NCI-H226 (cell line): ENCODE data around the gene EPHX1.
"Not testable (repeated sequence)": the region's sequence is repeated elsewhere in the genome, so short reads cannot be mapped to it uniquely, and the experiment has no call there.

Source experiments
- DNase-seq: peaks from one replicate; pipeline ENCODE4 v3.0.0-alpha.2; 2015

The EPHX1 gene

GRCh38 chr1:225817611-225818061, 7.7 kb downstream of the EPHX1 start:
- peak; percentile 59 for DNase-seq

- DNase-seq, result no peak
Observed at GRCh38 chr1:225818229-225818628, 8.3 kb downstream of the EPHX1 start.

- DNase-seq, result no peak
Observed at GRCh38 chr1:225819346-225820192, 9.6 kb downstream of the EPHX1 start.

- DNase-seq, result no peak
Observed at GRCh38 chr1:225820522-225821120, 10.7 kb downstream of the EPHX1 start.

GRCh38 chr1:225822655-225823403, 12.9 kb downstream of the EPHX1 start:
- no peak for DNase-seq

GRCh38 chr1:225823811-225824261, 13.9 kb downstream of the EPHX1 start:
- no peak for DNase-seq

- DNase-seq, result no peak
Observed at GRCh38 chr1:225824533-225824941, 14.6 kb downstream of the EPHX1 start.

GRCh38 chr1:225825078-225825477, 15.2 kb downstream of the EPHX1 start:
- no peak for DNase-seq

- no peak for DNase-seq
Observed at GRCh38 chr1:225825607-225826007, 15.7 kb downstream of the EPHX1 start.

GRCh38 chr1:225827076-225827475, 17.2 kb downstream of the EPHX1 start:
- no peak for DNase-seq

GRCh38 chr1:225828706-225829345, 18.9 kb downstream of the EPHX1 start:
- no peak for DNase-seq

GRCh38 chr1:225830841-225831240, 20.9 kb downstream of the EPHX1 start:
- DNase-seq, result no peak

GRCh38 chr1:225834417-225835329, 24.7 kb downstream of the EPHX1 start:
- DNase-seq, result no peak

- DNase-seq, result no peak
Observed at GRCh38 chr1:225835856-225836255, 25.9 kb downstream of the EPHX1 start.

- DNase-seq, result not testable (repeated sequence)
Observed at GRCh38 chr1:225836296-225836695, 26.4 kb downstream of the EPHX1 start.

GRCh38 chr1:225838793-225839192, 28.9 kb downstream of the EPHX1 start:
- DNase-seq, result no peak

GRCh38 chr1:225840223-225840610, 30.3 kb downstream of the EPHX1 start:
- no peak for DNase-seq

- DNase-seq, result no peak
Observed at GRCh38 chr1:225840713-225841112, 30.8 kb downstream of the EPHX1 start.

- no peak for DNase-seq
Observed at GRCh38 chr1:225842074-225842473, 32.1 kb downstream of the EPHX1 start.

GRCh38 chr1:225842788-225843425, 33.0 kb downstream of the EPHX1 start:
- DNase-seq, result no peak

GRCh38 chr1:225843426-225843795, 33.5 kb downstream of the EPHX1 start:
- no peak for DNase-seq
